Ectodermal cell (in vitro differentiated cells): ENCODE measurements around the gene SIMC1. TPM values are rescaled to one million over a fixed set of nuclear protein-coding genes. Genes with fewer than 3 reads are reported as not detected.
"Not testable (repeated sequence)": the region's sequence is repeated elsewhere in the genome, so short reads cannot be mapped to it uniquely, and the experiment has no call there.

ENCODE experiments used
- H3K27ac ChIP-seq: 2 replicates; pipeline ENCODE4 v1.7.0; 2013; ENCODE audit warnings: mild to moderate bottlenecking, low read depth, low read length; ENCODE audit not compliant: insufficient read depth, poor library complexity, severe bottlenecking
- H3K27me3 ChIP-seq: 2 replicates; pipeline ENCODE4 v1.7.0; 2013; ENCODE audit warnings: mild to moderate bottlenecking, low read length; ENCODE audit not compliant: insufficient read depth, control insufficient read depth, poor library complexity, severe bottlenecking
- H3K36me3 ChIP-seq: one replicate; pipeline ENCODE4 v1.7.0; 2013; ENCODE audit warnings: low read length; ENCODE audit not compliant: control insufficient read depth, insufficient read depth
- H3K4me1 ChIP-seq: one replicate; pipeline ENCODE4 v1.7.0; 2013; ENCODE audit warnings: low read length; ENCODE audit not compliant: control insufficient read depth, insufficient read depth
- H3K4me3 ChIP-seq: 2 replicates; pipeline ENCODE4 v1.7.0; 2013; ENCODE audit warnings: low read depth, low read length, control low read depth; ENCODE audit not compliant: insufficient read depth
- H3K9me3 ChIP-seq: 2 replicates; pipeline ENCODE4 v1.7.0; 2013; ENCODE audit warnings: mild to moderate bottlenecking, low read length, moderate library complexity; ENCODE audit not compliant: control insufficient read depth
- WGBS, 2 experiments: methylation state at CpG; one replicate each; pipeline ENCODE4 v1.1.7; 2013; ENCODE audit warnings: missing lambda C conversion rate in 2 of 2; 5-methylcytosine and 5-hydroxymethylcytosine counted together
- polyA plus RNA-seq, 4 experiments: library from polyadenylated mRNA; stranded (reverse); fragments of 50-300 nt; gene quantifications; one replicate each; pipeline ENCODE4 v1.2.3, GENCODE V29; 2013

The SIMC1 gene
- 29.7 TPM for polyA plus RNA-seq (2013, experiment 1 of 4)
- polyA plus RNA-seq (2013, experiment 2 of 4) = 24.8 TPM
- 23.4 TPM for polyA plus RNA-seq (2013, experiment 3 of 4)
- 26.5 TPM for polyA plus RNA-seq (2013, experiment 4 of 4)

- H3K4me1 ChIP-seq, H3K36me3 ChIP-seq, H3K27ac ChIP-seq, H3K9me3 ChIP-seq, H3K27me3 ChIP-seq: not testable (repeated sequence)
- whole genome bisulfite sequencing, 2 experiments = 7 to 8% methylated on average over 45 to 53 of the region's 81 CpGs
- H3K4me3 ChIP-seq = peak within 1 kb of the TSS; percentile 32
These were observed at the start of gene SIMC1 for GRCh38 chr5:176237971-176238644. Gene SIMC1 (plus strand): TSS chr5:176238424. CDS start chr5:176238509, 85 bp downstream.

GRCh38 chr5:176188506-176189193 lies 49.6 kb upstream of the SIMC1 start:
- Histone ChIP-seq H3K36me3 (no peaks in the 10 kb centered on the region), H3K4me1 (no peaks in the 10 kb centered on the region), H3K27ac (no peak overlapping the region), H3K4me3 (no peak overlapping the region), H3K27me3 (peaks cover 11% of the 10 kb centered on the region), H3K9me3 (no peaks in the 10 kb centered on the region)
- 92 to 93% methylated on average over 11 of the region's 11 CpGs for WGBS, 2 experiments

GRCh38 chr5:176189857-176190256 lies 48.4 kb upstream of the SIMC1 start:
- WGBS, 2 experiments = 80% methylated on average over 7 of the region's 7 CpGs
- Histone ChIP-seq H3K27ac (no peak overlapping the region), H3K27me3 (peaks cover 22% of the 10 kb centered on the region), H3K9me3 (no peaks in the 10 kb centered on the region), H3K36me3 (no peaks in the 10 kb centered on the region), H3K4me3 (no peak overlapping the region), H3K4me1 (no peaks in the 10 kb centered on the region)

GRCh38 chr5:176190886-176191755 lies 47.1 kb upstream of the SIMC1 start:
- H3K36me3 ChIP-seq = no peaks in the 10 kb centered on the region
- H3K4me3 ChIP-seq = no peak overlapping the region
- no peaks in the 10 kb centered on the region for H3K4me1 ChIP-seq
- no peak overlapping the region for H3K27ac ChIP-seq
- H3K9me3 ChIP-seq = no peaks in the 10 kb centered on the region
- peaks cover 30% of the 10 kb centered on the region for H3K27me3 ChIP-seq
- 86 to 87% methylated on average over 28 of the region's 28 CpGs for WGBS, 2 experiments

GRCh38 chr5:176192094-176192721 lies 46.0 kb upstream of the SIMC1 start:
- no peak overlapping the region for H3K27ac ChIP-seq
- H3K36me3 ChIP-seq = no peaks in the 10 kb centered on the region
- 81 to 85% methylated on average over 13 of the region's 13 CpGs for WGBS, 2 experiments
- H3K4me1 ChIP-seq = no peaks in the 10 kb centered on the region
- no peaks in the 10 kb centered on the region for H3K9me3 ChIP-seq
- no peak overlapping the region for H3K4me3 ChIP-seq
- H3K27me3 ChIP-seq = peaks cover 30% of the 10 kb centered on the region

- not testable (repeated sequence) for H3K4me3 ChIP-seq, H3K27ac ChIP-seq, H3K4me1 ChIP-seq, H3K9me3 ChIP-seq, H3K36me3 ChIP-seq
- 70 to 74% methylated on average over 5 of the region's 5 CpGs for WGBS, 2 experiments
- H3K27me3 ChIP-seq = peaks cover 31% of the 10 kb centered on the region
These were observed 45.5 kb upstream of the SIMC1 start for GRCh38 chr5:176192722-176193117.

GRCh38 chr5:176193636-176194035 lies 44.6 kb upstream of the SIMC1 start:
- not testable (repeated sequence) for H3K4me1 ChIP-seq, H3K27ac ChIP-seq, H3K4me3 ChIP-seq, H3K36me3 ChIP-seq, H3K9me3 ChIP-seq
- H3K27me3 ChIP-seq = peaks cover 39% of the 10 kb centered on the region
- 86 to 88% methylated on average over 13 to 17 of the region's 17 CpGs for WGBS, 2 experiments

- WGBS, 2 experiments = 9% methylated on average over 35 to 37 of the region's 67 CpGs
- Histone ChIP-seq H3K27me3 (peaks cover 48% of the 10 kb centered on the region), H3K4me3 (peak overlapping the region; percentile 18)
These were observed 43.8 kb upstream of the SIMC1 start for GRCh38 chr5:176194238-176195083.

GRCh38 chr5:176195084-176195413 lies 43.2 kb upstream of the SIMC1 start:
- WGBS, 2 experiments = 25 to 34% methylated on average over 2 to 3 of the region's 6 CpGs
- peaks cover 54% of the 10 kb centered on the region for H3K27me3 ChIP-seq
- not testable (repeated sequence) for H3K9me3 ChIP-seq, H3K36me3 ChIP-seq, H3K4me3 ChIP-seq, H3K4me1 ChIP-seq, H3K27ac ChIP-seq

More at GRCh38 chr5:176194238-176195083, 43.8 kb upstream of the SIMC1 start:
- H3K36me3 ChIP-seq, H3K9me3 ChIP-seq, H3K27ac ChIP-seq, H3K4me1 ChIP-seq: not testable (repeated sequence)
